Measurements from ENCODE around the gene PRKCH.

Gene PRKCH

GRCh38 chr14:61573748-61574513 lies 252.6 kb downstream of the PRKCH start:
- no peak for TF ChIP-seq SIN3A (IDR thresholded peaks at IDR 0.05; ENCODE audit: borderline replicate concordance, insufficient read depth, low read length)
- TF ChIP-seq FOXP2 (optimal IDR thresholded peaks at IDR 0.05; ENCODE audit: borderline replicate concordance, extremely low read depth, extremely low read length, insufficient read depth) = no peak
- TF ChIP-seq TAF1 (IDR thresholded peaks at IDR 0.05; ENCODE audit: borderline replicate concordance, insufficient read depth, low read length) = no peak
- no peak for TF ChIP-seq POLR2AphosphoS5 (IDR thresholded peaks at IDR 0.05; ENCODE audit: low read depth, low read length)
- no peak for TF ChIP-seq REST (IDR thresholded peaks at IDR 0.05; ENCODE audit: insufficient read depth in 1 of 2, low read depth in 2 of 2, low read length in 2 of 2)

GRCh38 chr14:61574514-61574807 lies 253.1 kb downstream of the PRKCH start:
- no peak for TF ChIP-seq FOXP2 (optimal IDR thresholded peaks at IDR 0.05; ENCODE audit: borderline replicate concordance, extremely low read depth, extremely low read length, insufficient read depth)
- TF ChIP-seq TAF1 (IDR thresholded peaks at IDR 0.05; ENCODE audit: borderline replicate concordance, insufficient read depth, low read length) = no peak
- no peak for TF ChIP-seq SIN3A (IDR thresholded peaks at IDR 0.05; ENCODE audit: borderline replicate concordance, insufficient read depth, low read length)
- no peak for TF ChIP-seq POLR2AphosphoS5 (IDR thresholded peaks at IDR 0.05; ENCODE audit: low read depth, low read length)
- TF ChIP-seq REST (IDR thresholded peaks at IDR 0.05; ENCODE audit: insufficient read depth in 1 of 2, low read depth in 2 of 2, low read length in 2 of 2) = no peak

- TF ChIP-seq FOXP2 (optimal IDR thresholded peaks at IDR 0.05; ENCODE audit: borderline replicate concordance, extremely low read depth, extremely low read length, insufficient read depth) (no peak), REST (IDR thresholded peaks at IDR 0.05; ENCODE audit: insufficient read depth in 1 of 2, low read depth in 2 of 2, low read length in 2 of 2) (no peak), POLR2AphosphoS5 (IDR thresholded peaks at IDR 0.05; ENCODE audit: low read depth, low read length) (no peak), TAF1 (IDR thresholded peaks at IDR 0.05; ENCODE audit: borderline replicate concordance, insufficient read depth, low read length) (no peak), SIN3A (IDR thresholded peaks at IDR 0.05; ENCODE audit: borderline replicate concordance, insufficient read depth, low read length) (no peak)
These were observed 253.7 kb downstream of the PRKCH start for GRCh38 chr14:61575126-61575525.

- TF ChIP-seq SIN3A (IDR thresholded peaks at IDR 0.05; ENCODE audit: borderline replicate concordance, insufficient read depth, low read length) = no peak
- TF ChIP-seq FOXP2 (optimal IDR thresholded peaks at IDR 0.05; ENCODE audit: borderline replicate concordance, extremely low read depth, extremely low read length, insufficient read depth) = no peak
- TF ChIP-seq POLR2AphosphoS5 (IDR thresholded peaks at IDR 0.05; ENCODE audit: low read depth, low read length) = no peak
- no peak for TF ChIP-seq TAF1 (IDR thresholded peaks at IDR 0.05; ENCODE audit: borderline replicate concordance, insufficient read depth, low read length)
- TF ChIP-seq REST (IDR thresholded peaks at IDR 0.05; ENCODE audit: insufficient read depth in 1 of 2, low read depth in 2 of 2, low read length in 2 of 2) = no peak
These were observed 254.3 kb downstream of the PRKCH start for GRCh38 chr14:61575551-61576150.
